ENCODE results near the gene SH2D1B. TPM values are rescaled to one million over a fixed set of nuclear protein-coding genes. Genes with fewer than 3 reads are reported as not detected.
"Not testable (repeated sequence)": the region's sequence is repeated elsewhere in the genome, so short reads cannot be mapped to it uniquely, and the experiment has no call there.

SH2D1B gene
- 1 to 10 TPM in 2 of 4 donors, under 1 TPM in 1, not detected in 1; 0.76 to 1.9 (median 1.3) TPM for total RNA-seq

DNA sequence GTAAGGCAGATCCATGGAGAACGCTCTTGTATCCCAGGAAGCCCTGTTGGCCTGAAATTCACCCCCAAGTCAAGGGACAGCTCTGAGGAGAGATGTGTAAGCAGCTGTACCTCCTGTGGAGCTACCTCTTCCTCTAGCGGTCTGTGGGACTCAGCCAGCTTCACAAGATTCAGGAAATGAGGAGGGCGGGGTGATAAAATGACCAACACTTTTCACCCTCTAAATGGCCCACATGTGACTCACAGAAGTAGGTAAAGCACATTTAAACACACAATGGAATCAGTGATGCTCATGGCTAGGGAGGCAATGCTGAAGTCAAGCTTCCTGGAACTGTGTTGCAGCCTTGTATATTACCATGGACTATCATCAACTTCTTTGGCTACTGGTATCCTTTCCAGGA lies at the start of gene SH2D1B:
Gene SH2D1B, minus strand, starts transcription at position 135 of the 400 bp plus-strand sequence. Its CDS starts 120 bp downstream, at position 15.
- Histone ChIP-seq H3K27ac (no peak within 1 kb of the TSS), H3K9me3 (no peaks in the 10 kb centered on the region), H3K4me3 (no peak within 1 kb of the TSS), H3K4me1 (no peaks in the 10 kb centered on the region), H3K27me3 (no peaks in the 10 kb centered on the region), H3K36me3 (no peaks in the 10 kb centered on the region)
- DNase-seq, result no peak
- TF ChIP-seq CTCF (IDR thresholded peaks at IDR 0.05), result no peak
- no peak for TF ChIP-seq POLR2A (IDR thresholded peaks at IDR 0.05)

GRCh38 chr1:162458236-162458635 lies 46.3 kb upstream of the SH2D1B start:
- no peaks in the 10 kb centered on the region for H3K4me1 ChIP-seq
- H3K9me3 ChIP-seq, result no peaks in the 10 kb centered on the region
- no peak for DNase-seq
- H3K4me3 ChIP-seq, result no peak overlapping the region
- no peak for TF ChIP-seq POLR2A (IDR thresholded peaks at IDR 0.05)
- no peak for TF ChIP-seq CTCF (IDR thresholded peaks at IDR 0.05)
- H3K36me3 ChIP-seq, result no peaks in the 10 kb centered on the region
- no peak overlapping the region for H3K27ac ChIP-seq
- H3K27me3 ChIP-seq, result no peaks in the 10 kb centered on the region

DNA sequence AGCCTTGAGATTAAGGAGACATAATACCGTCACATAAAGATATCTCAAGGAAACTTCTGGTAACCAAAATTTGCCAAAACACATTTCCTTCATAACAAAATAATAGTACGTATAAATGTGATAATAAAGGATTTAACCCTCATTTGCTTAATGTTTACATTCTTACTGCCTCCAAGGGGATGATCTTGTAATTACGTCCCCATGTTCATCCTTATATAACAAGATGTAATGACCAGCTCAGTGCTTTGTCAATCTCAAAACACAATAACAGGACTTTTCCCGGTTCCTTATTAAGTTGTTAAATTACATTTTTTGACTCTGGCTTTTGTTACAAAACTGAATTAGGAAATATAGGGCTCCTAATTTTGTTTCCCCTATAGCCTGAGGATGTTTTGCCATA lies 44.4 kb upstream of the SH2D1B start:
- H3K36me3 ChIP-seq, result no peaks in the 10 kb centered on the region
- no peak for DNase-seq
- H3K9me3 ChIP-seq, result no peaks in the 10 kb centered on the region
- no peak overlapping the region for H3K4me3 ChIP-seq
- TF ChIP-seq CTCF (IDR thresholded peaks at IDR 0.05) (no peak), POLR2A (IDR thresholded peaks at IDR 0.05) (no peak)
- H3K27ac ChIP-seq, result no peak overlapping the region
- H3K4me1 ChIP-seq, result no peaks in the 10 kb centered on the region
- no peaks in the 10 kb centered on the region for H3K27me3 ChIP-seq

DNA sequence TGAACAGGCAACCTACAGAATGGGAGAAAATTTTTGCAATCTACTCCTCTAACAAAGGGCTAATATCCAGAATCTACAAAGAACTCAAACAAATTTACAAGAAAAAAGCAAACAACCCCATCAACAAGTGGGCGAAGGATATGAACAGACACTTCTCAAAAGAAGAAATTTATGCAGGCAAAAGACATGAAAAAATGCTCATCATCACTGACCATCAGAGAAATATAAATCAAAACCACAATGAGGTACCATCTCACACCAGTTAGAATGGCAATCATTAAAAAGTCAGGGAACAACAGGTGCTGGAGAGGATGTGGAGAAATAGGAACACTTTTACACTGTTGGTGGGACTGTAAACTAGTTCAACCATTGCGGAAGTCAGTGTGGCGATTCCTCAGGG lies 42.4 kb upstream of the SH2D1B start:
- H3K27ac ChIP-seq, H3K4me1 ChIP-seq, DNase-seq, H3K4me3 ChIP-seq, H3K27me3 ChIP-seq, H3K36me3 ChIP-seq, H3K9me3 ChIP-seq: not testable (repeated sequence)

- Histone ChIP-seq H3K9me3 (no peaks in the 10 kb centered on the region), H3K27ac (no peak overlapping the region), H3K4me1 (no peaks in the 10 kb centered on the region), H3K36me3 (no peaks in the 10 kb centered on the region), H3K4me3 (no peak overlapping the region), H3K27me3 (no peaks in the 10 kb centered on the region)
- TF ChIP-seq POLR2A (IDR thresholded peaks at IDR 0.05) (no peak), CTCF (IDR thresholded peaks at IDR 0.05) (no peak)
- DNase-seq, result no peak
Measured at GRCh38 chr1:162446946-162447345, 35.0 kb upstream of the SH2D1B start.

DNA sequence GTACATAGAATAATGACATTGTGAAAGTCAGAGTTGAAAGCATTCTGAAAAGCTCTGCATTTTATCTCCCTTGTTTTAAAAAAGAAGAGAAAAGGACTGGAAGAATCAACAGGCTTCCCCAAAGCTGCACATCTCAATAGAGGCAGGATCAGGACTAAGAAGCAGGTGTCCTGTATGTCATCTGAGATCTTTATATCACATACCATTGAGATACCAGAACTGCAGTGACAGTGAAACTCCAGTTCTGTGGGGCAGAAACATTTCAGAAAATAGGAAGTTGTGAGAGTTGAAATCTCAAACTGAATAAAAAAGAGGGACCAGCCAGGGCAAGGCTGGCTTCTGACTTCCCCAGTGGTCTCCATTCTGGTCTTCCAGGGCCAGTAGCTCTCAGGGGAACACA lies 33.0 kb upstream of the SH2D1B start:
- Histone ChIP-seq H3K27ac (no peak overlapping the region), H3K4me1 (no peaks in the 10 kb centered on the region), H3K4me3 (no peak overlapping the region), H3K36me3 (no peaks in the 10 kb centered on the region), H3K9me3 (no peaks in the 10 kb centered on the region), H3K27me3 (no peaks in the 10 kb centered on the region)
- no peak for DNase-seq
- no peak for TF ChIP-seq CTCF (IDR thresholded peaks at IDR 0.05)

GRCh38 chr1:162432977-162433713 lies 21.2 kb upstream of the SH2D1B start:
- not testable (repeated sequence) for H3K27me3 ChIP-seq, H3K27ac ChIP-seq, H3K4me3 ChIP-seq, H3K4me1 ChIP-seq, H3K9me3 ChIP-seq, DNase-seq, H3K36me3 ChIP-seq

Data from Peyer's patch (tissue), 4 donors.